ENCODE measurements around the gene FOXP1.
A peak's percentile ranks its signal among the peaks of the same experiment; 100 is the strongest.

The FOXP1 gene

DNA sequence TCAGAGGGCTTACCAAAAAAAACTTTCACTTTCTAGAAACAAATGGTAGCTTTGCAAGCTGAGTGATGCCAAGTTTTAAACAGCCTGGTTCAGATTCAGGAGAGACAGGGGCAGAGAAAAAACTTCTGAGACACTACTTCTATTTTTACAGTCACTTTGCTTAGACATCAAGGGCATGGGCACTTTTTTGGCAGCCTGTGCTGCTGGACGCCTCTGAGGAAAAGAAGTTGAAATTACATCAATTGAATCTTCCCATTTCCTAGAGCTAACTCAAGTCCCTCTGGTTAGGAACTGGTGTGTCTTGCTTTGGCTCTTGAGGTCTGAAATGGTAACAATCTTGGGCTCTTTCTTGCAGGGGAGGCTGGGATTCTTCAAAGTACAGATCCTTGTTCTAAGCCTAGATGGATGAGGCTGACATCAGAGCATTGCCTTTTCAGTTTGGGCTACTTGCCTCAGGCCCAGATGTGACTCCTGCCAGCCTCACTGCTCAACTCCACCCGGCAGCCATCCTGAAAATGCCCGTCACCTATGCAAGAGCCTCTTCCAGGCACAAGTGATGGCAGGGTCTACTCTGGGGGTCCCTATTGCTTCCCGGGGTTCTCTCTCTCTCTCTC, 357.5 kb downstream of the FOXP1 start:
- no peak for DNase-seq

DNA sequence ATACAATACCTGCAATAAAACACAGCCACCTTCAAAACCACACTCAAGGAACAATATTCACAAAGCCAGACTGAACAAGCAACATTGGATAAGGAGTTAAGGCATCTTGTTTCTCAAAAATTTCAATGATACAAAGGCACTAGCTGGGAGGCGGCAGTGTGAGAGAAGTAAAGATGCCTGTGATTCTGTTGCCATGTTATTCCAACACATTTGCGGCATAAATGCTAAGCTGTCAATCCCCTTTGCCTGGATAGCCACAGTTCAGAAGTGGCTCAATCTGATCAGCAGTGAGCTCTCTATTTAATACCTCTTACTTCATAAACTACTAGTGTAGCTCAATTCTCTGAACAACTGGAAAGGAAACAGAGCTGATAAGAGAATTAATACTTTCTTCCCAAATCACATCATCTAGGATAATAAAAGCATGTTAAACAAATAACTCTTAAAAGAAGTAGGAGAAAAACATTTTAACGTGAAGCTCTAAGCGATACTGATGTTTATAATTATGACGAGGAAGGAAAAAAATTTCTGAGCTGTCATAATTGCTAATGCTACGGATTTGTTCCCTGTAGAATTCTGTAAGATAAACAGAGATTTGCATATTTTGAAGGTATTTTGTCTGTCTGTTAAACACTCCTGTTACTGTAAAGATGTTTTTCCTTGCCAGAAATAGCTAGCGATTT, 358.4 kb downstream of the FOXP1 start:
- no peak for DNase-seq

DNA sequence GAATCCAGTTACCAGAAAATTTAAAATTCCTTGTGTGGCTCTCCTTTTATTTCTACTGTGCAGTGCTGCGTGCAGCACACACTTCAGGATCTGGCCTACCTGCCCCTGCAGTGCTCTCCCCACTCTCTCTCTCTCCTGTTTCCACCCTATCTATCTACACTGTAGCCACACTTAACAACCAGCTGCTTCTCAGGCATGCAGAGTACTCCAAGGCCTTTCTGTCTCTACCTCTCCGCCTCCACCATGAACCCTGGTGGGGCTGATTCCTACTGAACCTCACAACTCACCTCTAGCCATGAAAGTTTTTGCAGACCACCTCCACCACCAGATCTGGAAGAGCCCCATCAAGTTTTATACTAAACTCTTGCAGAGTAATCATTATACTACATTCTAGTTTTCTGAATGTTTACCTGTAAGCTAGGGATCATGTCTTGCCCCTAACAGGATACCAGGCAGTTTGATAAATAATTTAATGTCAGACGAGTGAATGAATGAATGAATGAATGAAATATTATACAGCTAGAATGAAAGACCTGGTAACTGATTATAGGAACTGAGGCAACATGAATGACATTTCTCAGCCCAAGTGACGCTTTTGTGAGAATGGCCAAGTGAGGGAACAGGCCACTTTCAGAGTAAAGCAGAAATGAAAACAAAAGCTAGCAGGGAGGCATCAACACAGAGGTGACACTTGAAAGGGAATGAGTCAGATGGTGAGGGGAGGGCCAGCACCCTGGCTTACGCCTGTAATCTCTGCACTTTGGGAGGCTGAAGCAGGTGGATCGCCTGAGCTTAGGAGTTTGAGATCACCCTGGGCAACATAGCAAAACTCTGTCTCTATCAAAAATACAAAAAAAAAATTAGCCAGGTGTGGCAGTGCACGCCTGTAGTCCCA, 363.5 kb downstream of the FOXP1 start:
- no peak for DNase-seq

DNA sequence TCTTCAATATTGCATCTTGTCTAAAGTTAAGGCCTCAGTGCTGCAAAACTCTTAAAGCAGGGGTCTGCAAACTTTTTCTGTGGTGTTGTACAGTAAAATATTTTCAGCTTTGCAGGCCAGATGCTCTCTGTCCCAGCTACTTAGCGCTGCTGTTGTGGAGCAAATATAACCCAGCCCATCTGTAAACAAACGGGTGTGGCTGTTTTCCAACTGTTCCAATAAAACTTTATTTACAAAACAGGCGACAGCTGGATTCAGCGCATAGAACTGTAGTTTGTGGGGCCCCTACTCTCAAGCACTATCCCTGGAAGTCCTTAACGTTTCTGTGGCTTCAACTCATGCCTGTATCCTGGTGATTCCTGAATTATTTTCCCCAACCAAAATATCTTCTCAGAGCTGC, 365.0 kb downstream of the FOXP1 start:
- DNase-seq = no peak

DNA sequence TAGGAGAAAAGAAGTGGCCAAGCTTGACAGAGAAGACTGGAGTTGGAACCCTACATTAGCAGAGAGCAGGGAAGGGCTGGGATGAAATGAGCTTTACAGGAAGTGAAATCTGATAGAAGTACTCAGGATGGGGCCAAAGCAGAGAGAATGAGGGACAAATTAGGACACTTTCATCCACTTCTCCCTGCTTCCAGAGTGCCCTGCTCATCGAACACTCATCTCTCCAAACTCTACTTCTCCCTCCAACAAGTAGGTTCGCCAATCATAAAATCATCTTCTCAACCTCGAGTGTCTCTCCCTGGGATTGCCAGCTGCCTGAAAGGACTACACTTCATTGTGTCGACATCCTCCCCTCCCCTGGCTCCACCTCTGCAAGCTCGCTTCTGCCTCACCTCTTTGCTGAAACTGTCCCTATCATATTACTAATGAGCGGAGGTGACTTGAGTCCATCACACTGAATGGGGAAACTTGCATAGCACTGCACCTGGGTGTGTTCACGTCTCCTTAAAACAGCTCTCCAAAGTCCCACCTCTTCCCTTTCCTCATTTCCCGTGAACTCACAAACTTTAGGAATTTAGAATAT, 365.8 kb downstream of the FOXP1 start:
- DNase-seq = peak; percentile 13

DNA sequence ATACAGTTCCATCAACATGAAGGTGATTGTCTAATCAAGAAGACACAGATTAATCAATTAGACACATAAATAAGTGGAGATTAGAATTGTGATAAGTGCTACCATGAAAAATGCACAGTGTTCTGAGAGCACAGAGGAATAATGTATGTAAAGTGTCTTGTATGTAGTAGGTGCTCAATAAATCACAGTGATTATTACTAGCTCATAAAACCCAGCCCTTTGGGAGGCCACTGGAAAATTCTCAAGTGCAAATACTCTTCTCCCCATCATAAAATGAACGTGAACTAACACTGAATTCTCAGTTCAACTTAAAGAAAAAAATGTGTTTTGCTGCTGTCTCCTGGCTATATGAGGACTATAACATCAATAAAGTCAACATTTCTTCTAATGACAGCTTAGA, 368.2 kb downstream of the FOXP1 start:
- no peak for DNase-seq

GRCh38 chr3:71214797-71215196, 368.7 kb downstream of the FOXP1 start:
- no peak for DNase-seq

DNA sequence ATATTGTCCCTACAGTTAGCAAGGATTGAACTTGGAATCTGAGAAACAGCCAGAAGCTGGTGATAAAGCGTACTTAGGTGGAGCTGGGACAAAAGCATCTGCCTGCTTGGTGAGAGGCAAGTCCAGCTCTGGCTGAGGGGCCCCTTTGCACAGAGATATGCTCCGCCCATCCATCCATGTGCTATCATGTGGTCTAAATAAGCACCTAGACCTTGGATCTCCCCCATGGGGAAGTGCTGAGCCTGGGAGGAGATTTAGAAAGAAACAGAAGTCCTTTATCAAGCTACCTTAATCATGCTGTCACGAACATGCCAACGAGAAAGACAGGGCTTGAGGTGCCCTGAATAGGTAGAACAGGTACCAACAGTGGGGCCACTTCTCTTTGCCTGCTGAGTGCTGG, 369.5 kb downstream of the FOXP1 start:
- no peak for DNase-seq

GRCh38 chr3:71211083-71211482, 372.4 kb downstream of the FOXP1 start:
- no peak for DNase-seq

- DNase-seq = no peak
These were observed 373.1 kb downstream of the FOXP1 start for GRCh38 chr3:71210257-71211007.

DNA sequence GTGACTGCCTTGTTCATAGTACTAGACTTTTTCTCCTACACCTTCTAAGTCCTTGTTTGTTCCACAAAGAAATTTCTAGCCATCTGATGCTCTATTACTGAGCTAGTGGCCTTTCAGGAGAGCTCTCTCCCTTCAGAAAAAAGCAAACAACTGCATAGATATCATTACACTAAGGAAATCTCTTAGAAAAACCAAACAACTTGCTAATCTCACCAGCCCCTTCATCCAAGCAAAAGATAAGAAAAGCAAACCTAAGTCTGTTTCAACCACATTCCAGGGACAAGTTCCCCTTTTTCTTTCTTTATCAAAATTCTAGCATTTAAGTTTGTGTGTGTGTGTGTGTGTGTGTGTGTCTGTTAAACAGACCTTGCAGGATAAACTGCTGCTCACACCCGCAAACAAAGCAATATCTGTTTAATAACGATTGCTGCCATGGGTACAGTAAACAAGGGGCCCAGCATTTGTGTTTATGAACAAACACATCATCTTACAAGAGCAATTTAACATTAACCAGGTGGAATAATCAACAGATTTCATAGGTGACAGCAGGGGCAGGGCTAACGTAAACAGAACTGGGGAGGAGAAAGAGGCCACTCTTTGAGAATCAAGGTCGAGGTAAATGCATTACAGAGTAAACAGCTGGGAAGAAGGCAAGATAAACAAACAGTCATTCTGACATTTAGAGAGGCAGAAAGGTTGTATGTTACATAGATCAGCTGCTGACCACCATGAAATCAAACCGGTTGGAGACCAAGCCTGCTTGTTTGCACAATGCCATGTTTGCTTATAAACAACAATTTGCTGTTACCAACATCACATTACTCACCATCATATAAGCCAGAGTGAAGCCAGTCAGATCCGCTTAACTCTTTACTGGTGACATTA, 375.1 kb downstream of the FOXP1 start:
- DNase-seq = no peak

GRCh38 chr3:71207632-71208031, 375.9 kb downstream of the FOXP1 start:
- DNase-seq = no peak

GRCh38 chr3:71206305-71207165, 377.0 kb downstream of the FOXP1 start:
- no peak for DNase-seq

- DNase-seq = no peak
These were observed 379.6 kb downstream of the FOXP1 start for GRCh38 chr3:71203727-71204488.

GRCh38 chr3:71202848-71203533, 380.5 kb downstream of the FOXP1 start:
- DNase-seq = no peak

DNA sequence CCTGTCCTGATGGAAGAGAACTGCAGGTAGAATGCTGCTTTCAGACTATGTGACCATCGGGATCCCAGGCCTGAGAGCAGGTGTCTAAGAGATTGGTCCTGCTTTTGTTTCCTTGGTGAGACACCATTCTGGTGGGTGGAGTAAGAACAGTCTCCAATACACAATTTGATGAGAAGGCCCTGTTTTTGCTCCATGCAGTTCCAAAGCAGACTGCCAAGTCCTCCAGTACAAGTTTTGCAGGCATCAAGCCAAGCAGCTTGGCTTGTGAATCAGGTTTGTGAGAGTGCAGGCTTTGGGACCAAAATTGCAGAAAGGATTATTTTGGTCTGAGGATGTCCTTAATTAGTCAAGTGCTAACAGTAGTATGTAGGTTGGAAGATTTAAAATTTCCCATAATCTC, 381.6 kb downstream of the FOXP1 start:
- no peak for DNase-seq

DNA sequence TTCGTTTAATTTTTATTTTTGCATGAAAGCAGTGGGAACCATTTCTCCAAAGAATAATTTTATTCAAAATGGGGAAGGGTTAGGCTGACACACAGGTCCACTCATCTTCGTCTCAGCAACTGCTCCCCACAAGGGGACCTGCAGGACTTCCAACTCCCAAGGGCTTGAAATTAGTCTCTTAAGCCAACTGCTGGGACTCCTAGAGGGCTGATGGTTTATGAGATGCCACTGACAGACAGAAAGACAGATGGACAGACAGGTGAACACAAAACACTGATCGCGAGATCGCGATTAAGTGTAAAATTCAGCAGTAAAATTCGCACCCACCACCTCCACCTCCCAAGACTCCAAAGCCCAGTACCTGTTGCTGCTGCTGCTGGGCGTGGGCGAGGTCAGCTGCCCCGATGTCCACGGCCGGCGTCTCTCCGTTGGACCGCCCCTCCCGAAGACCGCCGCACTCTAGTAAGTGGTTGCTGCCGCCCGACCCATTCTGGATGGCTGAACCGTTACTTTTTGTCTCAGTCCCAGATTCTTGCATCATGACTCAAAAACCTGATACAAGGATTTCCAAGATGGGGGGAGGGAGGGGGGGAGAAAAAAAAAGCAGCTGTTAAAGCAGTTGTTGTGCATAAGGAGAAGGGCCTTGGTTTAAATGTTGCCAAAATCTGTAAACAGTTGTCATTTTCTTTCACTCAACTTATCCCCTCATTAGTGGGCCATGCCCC, 385.5 kb downstream of the FOXP1 start:
- DNase-seq = no peak

DNA sequence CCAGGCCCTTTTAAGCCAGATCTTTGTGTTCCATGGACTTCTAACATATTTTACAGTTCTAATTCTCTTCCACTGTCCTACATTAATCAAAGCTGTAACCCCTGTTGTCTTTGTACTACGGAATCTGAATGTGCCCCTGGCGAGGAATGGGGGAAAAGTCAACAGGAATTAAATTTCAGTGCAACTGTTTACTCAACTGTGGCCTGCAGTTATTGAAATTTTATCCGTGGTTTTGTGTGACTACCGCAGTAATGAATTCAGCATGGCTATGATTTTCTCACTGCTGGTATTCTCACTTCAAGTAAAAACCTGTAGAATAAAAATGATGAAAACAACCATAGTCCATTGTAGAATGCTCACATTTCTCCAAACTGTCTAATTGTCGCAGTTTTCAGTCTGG, 388.0 kb downstream of the FOXP1 start:
- peak; percentile 16 for DNase-seq

GRCh38 chr3:71194785-71195184, 388.7 kb downstream of the FOXP1 start:
- no peak for DNase-seq

Data from NCI-H2171 (cell line).